Neural cell (in vitro differentiated cells): Measurements from ENCODE around the gene DCBLD1.

Experiments
- CTCF ChIP-seq: fragments of 450-650 bp; IDR thresholded peaks from 2 replicates; pipeline ENCODE4 v1.5.1; 2014; ENCODE audit warnings: antibody characterized with exemption, mild to moderate bottlenecking, moderate library complexity; ENCODE audit not compliant: poor library complexity, severe bottlenecking
- EP300 ChIP-seq: fragments of 450-650 bp; conservative IDR thresholded peaks from 2 replicates; pipeline ENCODE4 v1.6.1; 2014; ENCODE audit warnings: antibody characterized with exemption, mild to moderate bottlenecking, moderate library complexity; ENCODE audit not compliant: poor library complexity, severe bottlenecking
- EZH2 ChIP-seq: fragments of 200-600, 300-800 bp; shearing (Covaris generic), sonication (generic); IDR thresholded peaks from 2 replicates; pipeline ENCODE4 v1.6.1; 2014; ENCODE audit warnings: antibody characterized with exemption, low read length, borderline replicate concordance, mild to moderate bottlenecking; ENCODE audit not compliant: insufficient read depth, poor library complexity, severe bottlenecking
- MXI1 ChIP-seq: fragments of 450-650 bp; conservative IDR thresholded peaks from 2 replicates; pipeline ENCODE4 v1.6.1; 2014; ENCODE audit warnings: antibody characterized with exemption, mild to moderate bottlenecking; ENCODE audit not compliant: poor library complexity, severe bottlenecking
- POLR2AphosphoS5 ChIP-seq: IDR thresholded peaks from 2 replicates; pipeline ENCODE4 v1.6.1; 2012
- REST ChIP-seq: IDR thresholded peaks from 2 replicates; pipeline ENCODE4 v1.6.1; 2012; ENCODE audit warnings: borderline replicate concordance
- SMC3 ChIP-seq: fragments of 450-650 bp; conservative IDR thresholded peaks from 2 replicates; pipeline ENCODE4 v1.6.1; 2014; ENCODE audit warnings: antibody characterized with exemption, mild to moderate bottlenecking, moderate library complexity; ENCODE audit not compliant: poor library complexity
- TAF1 ChIP-seq: IDR thresholded peaks from 2 replicates; pipeline ENCODE4 v1.6.1; 2012; ENCODE audit warnings: low read depth

GRCh38 chr6:117469356-117469755 is 13.1 kb upstream of the DCBLD1 start:
- TF ChIP-seq CTCF (no peak), POLR2AphosphoS5 (no peak), REST (no peak), TAF1 (no peak), MXI1 (no peak), EZH2 (no peak), SMC3 (no peak), EP300 (no peak)
